CD4-positive, CD25-positive, alpha-beta regulatory T cell (primary cell): ENCODE measurements around the gene HTRA1. TPM values are rescaled to one million over a fixed set of nuclear protein-coding genes. Genes with fewer than 3 reads are reported as not detected.
A peak's percentile ranks its signal among the peaks of the same experiment; 100 is the strongest.

Source experiments
- ATAC-seq, 2 donors: fragments of 150-1000 bp; cut with Tn5 transposase; one replicate each; pipeline ENCODE4 v1.10.0; 2021; ENCODE audit warnings: low read depth in 2 of 2, moderate number of reproducible peaks in 2 of 2, moderate library complexity in 1 of 2
- DNase-seq, 3 donors: peaks; one replicate each; pipeline versions ENCODE4 v3.0.0 to v3.0.0-alpha.2; 2012 to 2022; ENCODE audit warnings: mixed read lengths in 1 of 3
- H3K27ac ChIP-seq: one replicate; pipeline ENCODE4 v1.7.0; 2013; ENCODE audit warnings: mild to moderate bottlenecking, low read length; ENCODE audit not compliant: insufficient read depth, poor library complexity, severe bottlenecking
- H3K27me3 ChIP-seq: one replicate; pipeline ENCODE4 v1.7.0; 2013; ENCODE audit warnings: low read length; ENCODE audit not compliant: control insufficient read depth, insufficient read depth
- H3K36me3 ChIP-seq: one replicate; pipeline ENCODE4 v1.7.0; 2013; ENCODE audit warnings: mild to moderate bottlenecking, low read length, moderate library complexity; ENCODE audit not compliant: control insufficient read depth, insufficient read depth
- H3K4me1 ChIP-seq: 2 replicates; pipeline ENCODE4 v1.7.0; 2013; ENCODE audit warnings: mild to moderate bottlenecking, low read length; ENCODE audit not compliant: insufficient read depth, control insufficient read depth, poor library complexity, severe bottlenecking
- H3K4me3 ChIP-seq: one replicate; pipeline ENCODE4 v1.7.0; 2013; ENCODE audit warnings: low read depth, mild to moderate bottlenecking, low read length, moderate library complexity
- H3K9me3 ChIP-seq, 2 experiments: 1 replicate in 1 of 2; 2 replicates in 1 of 2; pipeline ENCODE4 v1.7.0; 2013; ENCODE audit warnings: low read length in 2 of 2, mild to moderate bottlenecking in 1 of 2, moderate library complexity in 1 of 2; ENCODE audit not compliant: control insufficient read depth in 2 of 2
- H3K27ac Mint-ChIP-seq, 3 donors: one replicate each; pipeline ENCODE4 v1.8.0; 2020 to 2022; ENCODE audit warnings: mild to moderate bottlenecking in 3 of 3, mixed read lengths in 3 of 3, moderate library complexity in 2 of 3
- H3K27me3 Mint-ChIP-seq: one replicate; pipeline ENCODE4 v1.8.0; 2022; ENCODE audit warnings: mild to moderate bottlenecking, mixed read lengths
- H3K36me3 Mint-ChIP-seq: one replicate; pipeline ENCODE4 v1.8.0; 2020; ENCODE audit warnings: mixed read lengths
- H3K4me1 Mint-ChIP-seq, 4 donors: one replicate each; pipeline ENCODE4 v1.8.0; 2020 to 2022; ENCODE audit warnings: mixed read lengths in 4 of 4, mild to moderate bottlenecking in 1 of 4
- H3K4me3 Mint-ChIP-seq, 4 donors: one replicate each; pipeline ENCODE4 v1.8.0; 2020 to 2022; ENCODE audit warnings: mild to moderate bottlenecking in 4 of 4, mixed read lengths in 4 of 4, moderate library complexity in 3 of 4
- H3K9me3 Mint-ChIP-seq, 7 donors: one replicate each; pipeline ENCODE4 v1.8.0; 2020 to 2022; ENCODE audit warnings: mixed read lengths in 7 of 7, mild to moderate bottlenecking in 3 of 7, moderate library complexity in 2 of 7
- polyA plus RNA-seq, 4 donors: library from polyadenylated mRNA; unstranded; fragments of 300-500 nt; fragmentation: Illumina TruSeq; gene quantifications; one replicate each; pipeline ENCODE4 v1.2.3, GENCODE V29; 2021
- total RNA-seq: library from RNA; stranded (reverse); gene quantifications from one replicate; pipeline ENCODE4 v1.2.3, GENCODE V29; 2022

Gene HTRA1
- total and polyA plus RNA-seq, 5 donors from 2014 or later = not detected

GRCh38 chr10:122493761-122494160, 32.4 kb downstream of the HTRA1 start:
- H3K36me3 ChIP-seq = no peaks in the 10 kb centered on the region
- DNase-seq (no peak), ATAC-seq (no peak)
- no peaks in the 10 kb centered on the region for H3K27me3 ChIP-seq
- Mint-ChIP-seq H3K27ac (no peak overlapping the region), H3K27me3 (peaks cover 17% of the 10 kb centered on the region), H3K4me3 (no peak overlapping the region), H3K9me3 (no peaks in the 10 kb centered on the region), H3K4me1 (peaks cover 0 to 27% (median 18%) of the 10 kb centered on the region in 4 donors), H3K36me3 (no peaks in the 10 kb centered on the region)
- H3K4me1 ChIP-seq = peaks cover 20% of the 10 kb centered on the region
- H3K9me3 ChIP-seq = no peaks in the 10 kb centered on the region
- H3K4me3 ChIP-seq = no peak overlapping the region
- no peak overlapping the region for H3K27ac ChIP-seq

- Mint-ChIP-seq H3K4me3 (no peak overlapping the region), H3K4me1 (peaks cover 0 to 27% (median 18%) of the 10 kb centered on the region in 4 donors), H3K36me3 (no peaks in the 10 kb centered on the region), H3K9me3 (no peaks in the 10 kb centered on the region), H3K27ac (no peak overlapping the region), H3K27me3 (peaks cover 17% of the 10 kb centered on the region)
- H3K36me3 ChIP-seq = no peaks in the 10 kb centered on the region
- no peaks in the 10 kb centered on the region for H3K9me3 ChIP-seq
- H3K27me3 ChIP-seq = no peaks in the 10 kb centered on the region
- ATAC-seq (no peak), DNase-seq (no peak)
- H3K27ac ChIP-seq = no peak overlapping the region
- peaks cover 20% of the 10 kb centered on the region for H3K4me1 ChIP-seq
- no peak overlapping the region for H3K4me3 ChIP-seq
Measured at GRCh38 chr10:122494173-122494820, 32.9 kb downstream of the HTRA1 start.

DNA sequence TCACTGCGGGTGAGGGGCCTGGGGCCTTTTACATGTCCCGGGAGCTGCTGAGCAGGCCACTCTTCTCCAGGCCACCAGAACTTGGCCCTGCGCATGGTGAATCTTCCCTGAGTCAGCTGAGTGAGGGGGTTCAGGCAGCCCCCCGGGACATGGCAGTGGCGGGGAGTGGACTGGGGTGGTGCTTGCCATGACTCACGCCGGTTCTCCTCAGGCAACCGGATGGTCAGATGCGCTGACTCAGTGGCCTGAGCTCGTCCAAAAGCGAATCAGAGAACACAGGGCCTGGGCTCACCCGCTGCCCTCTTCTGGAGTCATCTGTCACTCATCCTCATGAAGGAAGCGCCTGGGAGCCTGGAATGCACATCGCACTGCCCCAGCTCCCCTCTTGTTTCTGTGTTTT, 33.5 kb downstream of the HTRA1 start:
- no peak overlapping the region for H3K27ac Mint-ChIP-seq

DNA sequence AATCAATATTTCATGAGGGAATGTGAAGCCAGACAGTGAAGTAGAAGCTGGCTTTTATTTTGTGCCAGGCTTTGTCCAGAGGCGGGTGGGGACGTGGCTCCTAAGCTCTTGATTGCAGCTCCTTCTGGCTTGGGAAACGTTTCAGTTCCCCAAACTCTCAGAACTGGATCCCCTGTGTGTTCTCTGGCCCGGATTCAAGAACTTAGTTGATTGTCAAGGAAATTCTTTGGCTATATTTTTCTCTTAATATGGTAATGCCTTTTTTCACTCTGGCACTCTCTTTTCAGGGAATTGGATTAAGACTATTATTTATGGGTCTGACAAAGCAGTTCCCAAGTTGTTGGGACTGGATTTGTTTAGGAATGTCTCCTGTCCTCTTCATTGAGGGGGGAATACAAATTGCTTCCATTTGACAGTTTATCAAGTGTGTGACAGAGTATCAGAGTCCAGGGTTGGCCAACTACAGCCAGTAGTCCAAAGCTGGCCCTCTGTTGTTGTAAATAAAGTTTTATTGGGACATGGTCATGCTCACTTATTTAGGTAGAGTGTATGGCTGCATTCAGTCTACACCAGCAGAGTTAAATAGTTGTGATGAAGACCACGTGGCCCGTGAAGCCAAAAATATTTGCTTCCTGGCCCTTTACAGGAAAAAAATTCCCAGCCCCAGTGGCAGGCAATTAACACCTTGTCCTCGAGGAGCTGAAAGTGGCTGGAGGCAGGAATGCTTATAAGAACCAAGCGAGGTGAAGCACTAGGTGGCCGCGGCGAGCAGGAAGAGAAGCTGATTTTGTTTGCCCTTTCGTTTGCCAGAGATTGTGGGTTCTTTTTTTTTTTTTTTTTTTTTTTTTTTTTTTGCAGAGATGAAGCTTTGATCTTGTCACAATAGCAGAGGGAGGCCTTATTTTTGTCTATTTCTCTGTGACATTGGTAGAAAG, 34.3 kb downstream of the HTRA1 start:
- Mint-ChIP-seq H3K27me3 (peaks cover 19% of the 10 kb centered on the region), H3K4me1 (peaks cover 0 to 27% (median 17%) of the 10 kb centered on the region in 4 donors), H3K36me3 (no peaks in the 10 kb centered on the region), H3K4me3 (peak overlapping the region in 2 of 4 donors; percentile 28 to 50), H3K9me3 (no peaks in the 10 kb centered on the region), H3K27ac (peak overlapping the region in 1 of 3 donors; percentile 39)
- Histone ChIP-seq H3K27me3 (no peaks in the 10 kb centered on the region), H3K4me1 (peaks cover 20% of the 10 kb centered on the region), H3K9me3 (no peaks in the 10 kb centered on the region), H3K27ac (no peak overlapping the region), H3K4me3 (peak overlapping the region; percentile 55), H3K36me3 (no peaks in the 10 kb centered on the region)
- no peak for ATAC-seq
- peak in 2 of 3 donors; percentile 13 to 38 for DNase-seq

More for the DNA sequence above, 33.5 kb downstream of the HTRA1 start:
- H3K4me1 Mint-ChIP-seq = peaks cover 0 to 27% (median 18%) of the 10 kb centered on the region in 4 donors
- H3K4me3 Mint-ChIP-seq = no peak overlapping the region
- no peak overlapping the region for H3K4me3 ChIP-seq
- H3K36me3 ChIP-seq = no peaks in the 10 kb centered on the region
- no peaks in the 10 kb centered on the region for H3K27me3 ChIP-seq
- no peaks in the 10 kb centered on the region for H3K36me3 Mint-ChIP-seq
- ATAC-seq (no peak), DNase-seq (no peak)
- no peak overlapping the region for H3K27ac ChIP-seq
- H3K27me3 Mint-ChIP-seq = peaks cover 17% of the 10 kb centered on the region
- H3K9me3 Mint-ChIP-seq = no peaks in the 10 kb centered on the region
- H3K4me1 ChIP-seq = peaks cover 20% of the 10 kb centered on the region
- H3K9me3 ChIP-seq = no peaks in the 10 kb centered on the region

DNA sequence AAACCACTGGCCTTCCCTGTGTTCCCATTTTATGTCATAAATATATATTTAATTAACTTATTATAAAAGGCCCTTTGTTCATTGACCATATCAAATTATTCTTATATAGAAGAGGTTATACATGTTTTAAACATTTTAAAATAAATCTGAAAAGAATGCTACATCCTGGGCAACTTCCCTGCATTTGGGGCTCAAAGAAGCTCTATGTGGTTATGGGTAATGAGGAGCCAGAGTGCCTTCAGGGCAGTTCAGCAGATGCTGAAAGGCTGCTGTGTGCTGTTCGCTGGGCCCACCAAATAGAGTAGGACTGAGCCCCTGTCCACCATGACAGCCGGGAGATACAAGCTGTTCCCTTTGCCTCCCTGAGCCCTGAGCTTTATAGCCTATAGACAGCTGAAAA, 35.9 kb downstream of the HTRA1 start:
- no peak for DNase-seq
- Mint-ChIP-seq H3K27me3 (peaks cover 21% of the 10 kb centered on the region), H3K4me1 (peaks cover 0 to 13% (median 12%) of the 10 kb centered on the region in 4 donors), H3K36me3 (no peaks in the 10 kb centered on the region), H3K9me3 (no peaks in the 10 kb centered on the region), H3K4me3 (no peak overlapping the region), H3K27ac (no peak overlapping the region)
- Histone ChIP-seq H3K4me1 (peaks cover 9% of the 10 kb centered on the region), H3K27ac (no peak overlapping the region), H3K9me3 (no peaks in the 10 kb centered on the region), H3K36me3 (no peaks in the 10 kb centered on the region), H3K4me3 (no peak overlapping the region), H3K27me3 (no peaks in the 10 kb centered on the region)
- ATAC-seq = no peak

- Mint-ChIP-seq H3K4me1 (peaks cover 0 to 13% (median 12%) of the 10 kb centered on the region in 4 donors), H3K4me3 (no peak overlapping the region), H3K9me3 (no peaks in the 10 kb centered on the region), H3K27me3 (peaks cover 21% of the 10 kb centered on the region), H3K27ac (no peak overlapping the region), H3K36me3 (no peaks in the 10 kb centered on the region)
- no peaks in the 10 kb centered on the region for H3K27me3 ChIP-seq
- no peaks in the 10 kb centered on the region for H3K9me3 ChIP-seq
- H3K27ac ChIP-seq = no peak overlapping the region
- peaks cover 9% of the 10 kb centered on the region for H3K4me1 ChIP-seq
- H3K36me3 ChIP-seq = no peaks in the 10 kb centered on the region
- no peak for ATAC-seq
- H3K4me3 ChIP-seq = no peak overlapping the region
- DNase-seq = no peak
Measured at GRCh38 chr10:122498521-122498920, 37.2 kb downstream of the HTRA1 start.

- H3K4me3 Mint-ChIP-seq = no peak overlapping the region
Measured at GRCh38 chr10:122499012-122499411, 37.7 kb downstream of the HTRA1 start.

More at GRCh38 chr10:122499012-122499411, 37.7 kb downstream of the HTRA1 start:
- Mint-ChIP-seq H3K9me3 (no peaks in the 10 kb centered on the region), H3K36me3 (no peaks in the 10 kb centered on the region), H3K4me1 (peaks cover 0 to 13% (median 12%) of the 10 kb centered on the region in 4 donors), H3K27ac (no peak overlapping the region), H3K27me3 (peaks cover 19% of the 10 kb centered on the region)
- Histone ChIP-seq H3K9me3 (no peaks in the 10 kb centered on the region), H3K36me3 (no peaks in the 10 kb centered on the region), H3K4me1 (peaks cover 9% of the 10 kb centered on the region), H3K27ac (no peak overlapping the region), H3K27me3 (no peaks in the 10 kb centered on the region), H3K4me3 (no peak overlapping the region)
- ATAC-seq = no peak
- no peak for DNase-seq
